Activated naive CD8-positive, alpha-beta T cell treated with anti-CD3 and anti-CD28 coated beads, Interleukin-2, amount 10 ng/mL, durations not matched to agents 7 days and 5 days (primary cell): Measurements from ENCODE around the gene CLEC18A. TPM values are rescaled to one million over a fixed set of nuclear protein-coding genes. Genes with fewer than 3 reads are reported as not detected.
"Not testable (repeated sequence)": the region's sequence is repeated elsewhere in the genome, so short reads cannot be mapped to it uniquely, and the experiment has no call there.

Source experiments
- ATAC-seq: fragments of 150-1000 bp; cut with Tn5 transposase; one replicate; pipeline ENCODE4 v1.10.0; 2021; ENCODE audit warnings: low read depth, moderate library complexity
- POLR2A ChIA-PET: fragments of 350-600 bp; sonication (Branson Sonifier 250); formaldehyde crosslinking; loops from one replicate; lab custom pipeline; 2021; ENCODE audit warnings: antibody characterized with exemption; lab: Charles Lee
- DNase-seq: peaks from one replicate; pipeline ENCODE4 v3.0.0; 2021
- H3K27ac Mint-ChIP-seq: one replicate; pipeline ENCODE4 v1.8.0; 2022; ENCODE audit warnings: mild to moderate bottlenecking, mixed read lengths
- H3K27me3 Mint-ChIP-seq: one replicate; pipeline ENCODE4 v1.8.0; 2022; ENCODE audit warnings: mild to moderate bottlenecking, moderate library complexity, mixed read lengths
- H3K36me3 Mint-ChIP-seq: one replicate; pipeline ENCODE4 v1.8.0; 2021; ENCODE audit warnings: mild to moderate bottlenecking, mixed read lengths
- H3K4me1 Mint-ChIP-seq: one replicate; pipeline ENCODE4 v1.8.0; 2021; ENCODE audit warnings: mixed read lengths
- H3K4me3 Mint-ChIP-seq: one replicate; pipeline ENCODE4 v1.8.0; 2022; ENCODE audit warnings: mild to moderate bottlenecking, moderate library complexity, mixed read lengths
- H3K9me3 Mint-ChIP-seq: one replicate; pipeline ENCODE4 v1.8.0; 2021; ENCODE audit warnings: mixed read lengths
- total RNA-seq, 2 experiments: library from RNA; stranded (reverse); gene quantifications; one replicate each; pipeline ENCODE4 v1.2.3, GENCODE V29; 2021

Gene CLEC18A
- total RNA-seq, 2 experiments from 2014 or later = 0.68 to 0.91 TPM

- H3K27ac Mint-ChIP-seq, DNase-seq, ATAC-seq, H3K36me3 Mint-ChIP-seq, H3K27me3 Mint-ChIP-seq, POLR2A ChIA-PET, H3K4me3 Mint-ChIP-seq, H3K4me1 Mint-ChIP-seq, H3K9me3 Mint-ChIP-seq: not testable (repeated sequence)
Measured at GRCh38 chr16:69943241-69944036, 7.7 kb upstream of the CLEC18A start.

- H3K36me3 Mint-ChIP-seq, H3K27ac Mint-ChIP-seq, POLR2A ChIA-PET, H3K27me3 Mint-ChIP-seq, DNase-seq, H3K4me1 Mint-ChIP-seq, H3K4me3 Mint-ChIP-seq, ATAC-seq, H3K9me3 Mint-ChIP-seq: not testable (repeated sequence)
Measured at GRCh38 chr16:69950411-69950810, 723 bp upstream of the CLEC18A start.

GRCh38 chr16:69951672-69952031, 518 bp downstream of the CLEC18A start:
- H3K4me1 Mint-ChIP-seq, H3K9me3 Mint-ChIP-seq, H3K27me3 Mint-ChIP-seq, H3K27ac Mint-ChIP-seq, H3K4me3 Mint-ChIP-seq, ATAC-seq, DNase-seq, H3K36me3 Mint-ChIP-seq, POLR2A ChIA-PET: not testable (repeated sequence)

GRCh38 chr16:69952116-69952515, 982 bp downstream of the CLEC18A start:
- H3K36me3 Mint-ChIP-seq, H3K27me3 Mint-ChIP-seq, DNase-seq, ATAC-seq, H3K9me3 Mint-ChIP-seq, H3K4me3 Mint-ChIP-seq, H3K4me1 Mint-ChIP-seq, POLR2A ChIA-PET, H3K27ac Mint-ChIP-seq: not testable (repeated sequence)

GRCh38 chr16:69952572-69953355, 1.6 kb downstream of the CLEC18A start:
- H3K27ac Mint-ChIP-seq, H3K9me3 Mint-ChIP-seq, DNase-seq, H3K36me3 Mint-ChIP-seq, ATAC-seq, H3K4me3 Mint-ChIP-seq, POLR2A ChIA-PET, H3K27me3 Mint-ChIP-seq, H3K4me1 Mint-ChIP-seq: not testable (repeated sequence)

GRCh38 chr16:69954241-69954640, 3.1 kb downstream of the CLEC18A start:
- H3K4me3 Mint-ChIP-seq, DNase-seq, H3K4me1 Mint-ChIP-seq, H3K27me3 Mint-ChIP-seq, POLR2A ChIA-PET, H3K27ac Mint-ChIP-seq, H3K36me3 Mint-ChIP-seq, ATAC-seq, H3K9me3 Mint-ChIP-seq: not testable (repeated sequence)

GRCh38 chr16:69963312-69963711, 12.2 kb downstream of the CLEC18A start:
- DNase-seq, H3K27ac Mint-ChIP-seq, H3K4me1 Mint-ChIP-seq, ATAC-seq, POLR2A ChIA-PET, H3K36me3 Mint-ChIP-seq, H3K4me3 Mint-ChIP-seq, H3K9me3 Mint-ChIP-seq, H3K27me3 Mint-ChIP-seq: not testable (repeated sequence)

- H3K9me3 Mint-ChIP-seq, H3K27ac Mint-ChIP-seq, H3K4me3 Mint-ChIP-seq, POLR2A ChIA-PET, H3K27me3 Mint-ChIP-seq, H3K4me1 Mint-ChIP-seq, H3K36me3 Mint-ChIP-seq: not testable (repeated sequence)
- ATAC-seq (peak; percentile 59), DNase-seq (peak; percentile 54)
Measured at GRCh38 chr16:69964960-69965660, 14.0 kb downstream of the CLEC18A start.

GRCh38 chr16:69965661-69966054, 14.5 kb downstream of the CLEC18A start:
- H3K4me1 Mint-ChIP-seq, DNase-seq, H3K27me3 Mint-ChIP-seq, H3K27ac Mint-ChIP-seq, ATAC-seq, H3K36me3 Mint-ChIP-seq, H3K4me3 Mint-ChIP-seq, H3K9me3 Mint-ChIP-seq, POLR2A ChIA-PET: not testable (repeated sequence)

- POLR2A ChIA-PET, H3K36me3 Mint-ChIP-seq, H3K27me3 Mint-ChIP-seq, H3K9me3 Mint-ChIP-seq, H3K27ac Mint-ChIP-seq, DNase-seq, ATAC-seq, H3K4me3 Mint-ChIP-seq, H3K4me1 Mint-ChIP-seq: not testable (repeated sequence)
Measured at GRCh38 chr16:69967688-69968087, 16.6 kb downstream of the CLEC18A start.

GRCh38 chr16:69968125-69968524, 17.0 kb downstream of the CLEC18A start:
- ATAC-seq, H3K36me3 Mint-ChIP-seq, DNase-seq, H3K4me1 Mint-ChIP-seq, H3K27me3 Mint-ChIP-seq, H3K27ac Mint-ChIP-seq, H3K9me3 Mint-ChIP-seq, H3K4me3 Mint-ChIP-seq, POLR2A ChIA-PET: not testable (repeated sequence)

GRCh38 chr16:69969657-69970056, 18.5 kb downstream of the CLEC18A start:
- H3K27me3 Mint-ChIP-seq, POLR2A ChIA-PET, ATAC-seq, H3K27ac Mint-ChIP-seq, H3K36me3 Mint-ChIP-seq, H3K4me3 Mint-ChIP-seq, H3K4me1 Mint-ChIP-seq, DNase-seq, H3K9me3 Mint-ChIP-seq: not testable (repeated sequence)

GRCh38 chr16:69972120-69972519, 21.0 kb downstream of the CLEC18A start:
- not testable (repeated sequence) for ATAC-seq, H3K4me3 Mint-ChIP-seq, H3K36me3 Mint-ChIP-seq, H3K9me3 Mint-ChIP-seq, H3K4me1 Mint-ChIP-seq, DNase-seq, H3K27me3 Mint-ChIP-seq, H3K27ac Mint-ChIP-seq
- POLR2A ChIA-PET = interaction anchor here (0.7 kb wide), 1 partner anchor 439 kb away, joined by 5 read pairs; no protein-coding TSS in a partner anchor
